ENCODE measurements around the gene FOXO1. TPM values are rescaled to one million over a fixed set of nuclear protein-coding genes. Genes with fewer than 3 reads are reported as not detected.

FOXO1 gene
- total and polyA plus RNA-seq, 2 of the 13 experiments (the other 11 are each of a cell fraction or from before 2014, with no cell fraction given), result 8.1 to 13.1 TPM

- TF ChIP-seq ZBTB2 (CRISPR knock-in tag; IDR thresholded peaks at IDR 0.05; ENCODE audit: low read depth), result no peak
- no peak for TF ChIP-seq ZNF512B (CRISPR knock-in tag; IDR thresholded peaks at IDR 0.05; ENCODE audit: borderline replicate concordance)
- TF ChIP-seq ZBTB20 (CRISPR knock-in tag; IDR thresholded peaks at IDR 0.05; ENCODE audit: borderline replicate concordance, low read depth), result peak; percentile 19; the same call in 1 of the 2 replicates
- TF ChIP-seq SALL1 (CRISPR knock-in tag; IDR thresholded peaks at IDR 0.05), result 0 out of 2 replicates have a peak, but pooled peaks have one; percentile 4
- TF ChIP-seq IKZF1 (IDR thresholded peaks at IDR 0.05), result no peak
- TF ChIP-seq HDAC1 (CRISPR knock-in tag; IDR thresholded peaks at IDR 0.05), result 0 out of 2 replicates have a peak, but pooled peaks have one; percentile 20
- no peak for TF ChIP-seq RBAK (CRISPR knock-in tag; IDR thresholded peaks at IDR 0.05)
- no peak for TF ChIP-seq ZFP41 (CRISPR knock-in tag; IDR thresholded peaks at IDR 0.05; ENCODE audit: borderline replicate concordance)
These were observed 97.5 kb downstream of the FOXO1 start (continued) for GRCh38 chr13:40569024-40569350.
